NCI-H146 treated with DMSO at 0.1 percent for 48 hours (cell line): ENCODE measurements around the gene GLB1L3.
"Not testable (repeated sequence)": the region's sequence is repeated elsewhere in the genome, so short reads cannot be mapped to it uniquely, and the experiment has no call there.

Experiments used
- DNase-seq: peaks from one replicate; lab custom pipeline; 2025; ENCODE audit not compliant: unreplicated experiment; lab: John Stamatoyannopoulos, UW

GLB1L3 gene

DNA sequence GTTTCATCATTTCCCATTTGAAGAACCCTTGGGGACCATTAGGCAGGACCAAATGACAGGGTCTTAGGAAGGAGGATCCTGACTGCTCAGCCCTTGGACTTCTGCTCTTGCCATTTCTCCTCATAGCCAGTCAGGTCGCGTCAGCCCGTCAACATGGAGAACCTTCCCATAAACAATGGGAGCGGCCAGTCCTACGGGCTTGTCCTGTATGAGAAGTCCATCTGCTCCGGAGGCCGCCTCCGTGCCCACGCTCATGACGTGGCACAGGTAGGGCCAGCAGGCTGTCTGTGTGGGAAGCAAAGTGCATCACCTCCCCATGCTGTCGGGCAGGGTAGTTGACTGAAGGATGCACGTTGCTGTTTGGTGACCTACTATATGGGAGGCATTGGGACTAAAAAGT lies 36.0 kb downstream of the GLB1L3 start:
- DNase-seq: no peak

DNA sequence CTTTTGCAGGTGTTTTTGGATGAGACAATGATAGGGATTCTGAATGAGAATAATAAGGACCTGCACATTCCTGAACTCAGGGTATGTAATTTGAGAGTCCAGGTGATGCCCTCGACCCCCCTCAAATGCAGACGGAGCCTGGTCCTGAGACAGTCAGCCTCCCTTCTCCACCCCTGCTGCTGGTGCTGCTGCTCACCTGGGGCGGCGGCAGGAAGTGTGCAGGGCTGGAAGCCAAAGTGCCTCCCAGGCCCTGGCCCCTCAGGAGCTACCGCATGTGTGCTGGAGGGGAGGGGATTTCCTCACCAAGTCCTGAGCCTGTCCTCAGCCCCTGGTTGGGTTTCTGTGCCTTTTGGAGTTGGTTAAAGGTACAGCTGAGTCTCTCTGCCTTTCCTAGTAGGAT lies 36.6 kb downstream of the GLB1L3 start:
- no peak for DNase-seq

DNA sequence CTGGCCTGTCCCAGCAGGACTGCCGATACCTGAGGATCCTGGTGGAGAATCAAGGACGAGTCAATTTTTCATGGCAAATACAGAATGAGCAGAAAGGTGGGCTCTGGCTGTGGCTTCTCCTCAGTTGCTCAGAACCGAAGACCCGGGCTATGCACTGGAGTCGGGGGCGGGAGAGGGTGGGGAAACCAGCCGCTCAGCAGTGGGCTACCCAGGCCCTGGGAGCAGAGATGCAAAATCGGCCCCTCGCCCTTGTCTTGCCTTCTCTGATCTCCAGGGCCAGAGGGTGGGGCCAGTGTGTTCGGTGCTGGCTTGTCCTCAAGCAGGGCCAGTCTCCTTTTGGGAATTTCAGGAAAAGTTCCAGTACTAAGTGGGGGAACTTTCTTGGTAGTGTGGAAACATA lies 37.2 kb downstream of the GLB1L3 start:
- DNase-seq: no peak

DNA sequence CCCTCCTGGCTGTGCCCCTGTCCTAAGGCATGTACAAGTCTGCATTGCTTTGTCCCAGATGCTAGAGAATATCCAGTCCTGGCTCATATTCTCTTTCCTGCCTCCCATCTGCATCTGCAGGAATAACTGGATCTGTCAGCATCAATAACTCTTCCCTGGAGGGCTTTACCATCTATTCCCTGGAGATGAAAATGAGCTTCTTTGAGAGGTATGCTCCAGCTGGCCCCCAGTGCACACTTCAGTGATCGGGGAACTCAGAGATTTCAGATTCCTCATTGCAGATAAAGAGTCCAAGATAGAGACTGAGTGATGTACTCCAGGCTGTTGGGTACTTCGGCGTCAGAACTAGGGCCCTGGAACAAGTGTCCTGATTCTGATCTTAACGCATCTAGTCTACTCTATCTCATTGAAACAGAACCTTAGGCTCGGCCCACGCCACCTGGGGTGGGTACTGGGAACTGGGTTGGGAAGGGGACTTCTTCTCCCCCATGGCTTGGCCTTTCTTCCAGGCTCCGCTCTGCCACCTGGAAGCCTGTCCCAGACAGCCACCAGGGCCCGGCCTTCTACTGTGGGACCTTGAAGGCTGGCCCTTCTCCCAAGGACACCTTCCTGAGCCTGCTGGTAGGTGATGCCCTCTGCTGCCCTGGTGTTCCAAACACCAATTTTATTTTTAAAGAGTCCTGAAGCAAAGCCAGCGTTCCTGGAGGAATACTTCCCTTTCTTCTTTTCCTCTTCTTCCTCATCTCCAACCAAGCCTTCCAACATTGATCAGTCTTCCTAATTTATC lies 37.8 kb downstream of the GLB1L3 start:
- no peak for DNase-seq

DNA sequence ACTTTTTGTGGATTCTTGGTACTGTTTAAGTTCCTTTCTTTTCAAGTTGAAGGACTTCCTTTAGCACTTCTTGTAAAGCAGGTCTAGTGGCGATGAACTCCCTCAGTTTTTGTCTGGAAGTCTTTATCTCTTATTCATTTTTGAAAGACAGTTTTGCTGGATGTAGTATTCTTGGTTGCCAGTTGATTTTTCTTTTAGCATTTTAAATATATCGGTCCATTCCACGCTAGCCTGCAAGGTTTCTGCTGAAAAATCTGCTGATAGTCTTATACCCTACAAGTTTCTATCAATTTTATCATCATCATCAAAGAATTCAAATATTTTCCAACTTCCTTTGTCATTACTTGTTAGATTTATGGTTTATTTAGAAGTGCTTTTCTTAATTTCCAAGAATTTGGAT lies 40.9 kb downstream of the GLB1L3 start:
- no peak for DNase-seq

DNA sequence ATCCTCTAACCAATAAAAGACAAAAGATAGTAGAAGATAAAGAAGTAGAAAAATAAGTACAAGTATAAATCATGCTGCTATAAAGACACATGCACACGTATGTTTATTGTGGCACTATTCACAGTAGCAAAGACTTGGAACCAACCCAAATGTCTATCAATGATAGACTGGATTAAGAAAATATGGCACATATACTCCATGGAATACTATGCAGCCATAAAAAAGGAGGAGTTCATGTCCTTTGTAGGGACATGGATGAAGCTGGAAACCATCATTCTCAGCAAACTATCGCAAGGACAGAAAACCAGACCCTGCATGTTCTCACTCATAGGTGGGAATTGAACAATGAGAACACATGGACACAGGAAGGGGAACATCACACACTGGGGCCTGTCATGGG lies 45.2 kb downstream of the GLB1L3 start:
- DNase-seq: not testable (repeated sequence)

DNA sequence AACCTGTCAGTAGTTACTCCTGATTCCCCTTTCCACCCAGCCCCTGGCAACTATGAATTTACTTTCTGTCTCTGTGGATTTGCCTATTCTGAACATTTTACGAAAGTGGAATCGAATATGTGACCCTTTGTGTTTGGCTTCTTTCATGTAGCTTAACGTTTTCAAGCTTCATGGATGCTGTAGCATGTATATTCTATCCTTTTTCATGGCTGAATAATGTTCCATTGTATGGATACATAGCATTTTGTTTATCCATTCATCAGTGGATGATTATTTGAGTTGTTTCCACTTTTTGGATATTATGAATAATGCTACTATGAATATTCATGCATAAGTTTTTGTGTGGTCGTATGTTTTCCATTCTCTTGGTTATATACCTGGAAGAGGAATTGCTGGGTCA lies 46.4 kb downstream of the GLB1L3 start:
- DNase-seq: no peak

DNA sequence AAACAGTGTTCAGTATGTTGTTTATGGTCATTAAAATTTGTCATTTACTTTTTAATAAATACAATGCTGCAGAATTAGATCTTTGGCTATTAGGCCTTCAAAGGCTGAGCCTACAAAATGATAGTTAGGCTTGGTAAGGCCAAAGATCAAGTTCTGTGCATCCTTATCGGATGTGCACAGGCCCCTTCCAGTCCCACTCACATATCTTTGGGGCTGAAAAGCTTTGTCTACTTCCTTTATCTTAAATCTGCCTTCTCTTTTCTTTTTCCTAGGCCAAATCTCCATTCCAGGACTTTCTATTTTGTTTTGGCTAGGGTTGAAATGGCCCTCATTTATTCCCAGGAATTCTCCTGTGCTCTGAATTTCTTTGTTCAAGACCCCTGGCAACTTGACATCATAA lies 52.3 kb downstream of the GLB1L3 start:
- no peak for DNase-seq

DNA sequence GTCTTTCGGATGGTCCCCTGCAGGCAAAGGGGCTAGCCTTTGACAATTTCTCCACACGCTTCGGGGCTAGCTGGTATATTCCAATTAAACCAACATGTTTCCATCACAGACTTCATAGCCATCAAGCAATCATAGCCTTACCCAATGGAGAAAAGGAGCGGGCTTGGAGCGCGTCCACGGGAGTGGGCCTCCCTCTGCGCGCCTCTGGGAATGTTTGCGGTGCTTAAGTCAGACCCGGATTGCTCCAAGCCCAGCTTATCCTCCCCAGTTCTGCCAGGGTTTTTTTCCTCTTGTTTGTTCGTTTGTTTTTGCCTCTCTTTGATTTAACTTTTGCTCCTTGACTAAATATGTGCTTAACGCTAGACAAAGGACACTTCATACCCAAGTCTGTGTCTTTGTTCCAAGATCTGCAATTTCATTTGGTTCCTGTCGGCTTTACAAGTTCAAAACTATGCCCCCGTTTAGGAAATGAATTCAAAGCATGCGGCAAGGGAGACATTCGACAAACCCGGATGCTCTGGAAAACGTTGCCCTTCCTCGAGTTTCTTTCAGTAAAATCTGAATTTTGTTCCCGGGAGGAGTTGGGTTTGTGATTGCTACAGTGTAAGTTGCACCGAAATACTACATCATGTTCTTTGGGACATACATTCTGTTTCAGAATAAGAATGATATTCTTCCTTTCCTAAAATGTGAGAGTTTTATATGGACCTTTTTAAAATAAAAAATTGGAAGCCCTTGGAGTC lies 54.6 kb downstream of the GLB1L3 start:
- DNase-seq: no peak

DNA sequence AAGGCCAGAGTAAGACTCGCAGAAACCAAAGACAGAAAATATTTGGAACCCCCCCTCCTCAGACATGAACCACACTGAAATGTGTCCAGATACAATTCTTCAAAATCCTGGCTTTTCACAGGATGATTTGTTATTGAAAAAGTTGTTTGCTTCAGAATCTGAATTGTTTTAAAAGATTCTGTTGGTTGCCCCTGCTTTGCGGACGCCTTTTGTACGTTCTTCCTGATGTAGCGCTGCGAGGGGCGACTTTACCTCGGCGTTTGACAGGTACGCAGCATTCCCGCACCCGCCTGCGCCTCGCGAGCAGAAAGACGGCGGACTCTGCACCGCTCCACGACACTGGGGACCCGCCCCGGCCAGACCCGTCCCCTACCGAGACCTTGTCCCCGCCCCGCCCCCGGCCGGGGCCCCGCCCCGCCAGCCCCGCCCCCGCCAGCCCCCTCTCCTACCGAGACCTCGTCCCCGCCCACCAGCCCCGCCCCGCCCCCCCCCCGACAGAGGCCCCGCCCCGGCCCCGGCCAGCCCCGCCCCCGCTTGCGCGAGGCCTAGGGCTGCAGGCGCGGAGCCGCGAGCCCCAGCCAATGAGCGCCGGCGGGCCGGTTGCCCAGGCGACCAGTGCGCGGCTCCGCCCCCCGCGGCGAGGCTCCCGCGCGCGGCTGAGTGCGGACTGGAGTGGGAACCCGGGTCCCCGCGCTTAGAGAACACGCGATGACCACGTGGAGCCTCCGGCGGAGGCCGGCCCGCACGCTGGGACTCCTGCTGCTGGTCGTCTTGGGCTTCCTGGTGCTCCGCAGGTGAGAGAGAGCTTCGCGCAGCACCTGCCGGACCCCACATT lies 55.4 kb downstream of the GLB1L3 start, which contains the start of gene GLB1L2:
GLB1L2 (plus strand) TSS at position 635 of the 835 bp plus-strand sequence; CDS start at position 709, 74 bp downstream.
- DNase-seq: peak; percentile 48

DNA sequence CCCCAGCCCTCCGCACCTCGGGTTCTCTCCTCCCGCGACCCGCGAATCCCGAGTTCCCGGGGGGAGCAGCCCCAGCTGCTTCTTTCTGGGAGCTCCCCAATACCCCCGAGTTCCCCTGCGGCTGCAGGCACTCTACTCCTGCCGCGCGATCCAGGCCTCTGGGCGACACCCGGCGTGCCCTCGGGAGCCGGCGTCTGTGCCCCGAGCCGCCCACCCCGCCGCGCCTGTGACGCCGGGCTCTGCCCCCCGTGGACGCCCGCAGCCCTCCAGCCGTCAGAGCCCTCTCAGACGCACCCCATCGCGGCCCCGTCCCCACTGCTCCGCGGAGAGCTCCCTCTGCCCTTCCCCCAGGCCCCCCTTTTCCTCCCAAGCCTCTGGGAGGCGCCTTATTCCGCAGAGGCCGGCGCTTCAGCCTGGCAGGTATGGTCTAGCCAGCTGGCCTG lies 56.0 kb downstream of the GLB1L3 start:
- no peak for DNase-seq

DNA sequence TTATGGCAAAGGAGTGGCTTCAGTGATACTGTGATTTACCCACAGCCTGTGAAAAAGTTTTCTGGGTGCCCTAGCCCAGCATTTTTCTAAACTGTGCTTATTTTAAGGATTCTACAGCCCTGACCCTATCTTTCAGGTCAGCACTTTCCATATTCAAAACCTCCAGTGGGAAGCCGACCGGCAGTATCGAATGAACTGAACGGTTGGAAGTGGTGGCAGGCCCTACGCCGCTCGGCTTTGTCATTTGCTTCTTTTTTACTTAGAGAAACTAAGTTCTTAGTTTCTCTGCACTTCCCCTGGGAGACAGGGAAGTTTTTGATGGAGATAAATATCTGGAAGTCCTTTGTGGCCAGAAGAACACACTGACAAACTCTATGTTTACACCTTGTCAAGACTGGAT lies 56.6 kb downstream of the GLB1L3 start:
- no peak for DNase-seq

DNA sequence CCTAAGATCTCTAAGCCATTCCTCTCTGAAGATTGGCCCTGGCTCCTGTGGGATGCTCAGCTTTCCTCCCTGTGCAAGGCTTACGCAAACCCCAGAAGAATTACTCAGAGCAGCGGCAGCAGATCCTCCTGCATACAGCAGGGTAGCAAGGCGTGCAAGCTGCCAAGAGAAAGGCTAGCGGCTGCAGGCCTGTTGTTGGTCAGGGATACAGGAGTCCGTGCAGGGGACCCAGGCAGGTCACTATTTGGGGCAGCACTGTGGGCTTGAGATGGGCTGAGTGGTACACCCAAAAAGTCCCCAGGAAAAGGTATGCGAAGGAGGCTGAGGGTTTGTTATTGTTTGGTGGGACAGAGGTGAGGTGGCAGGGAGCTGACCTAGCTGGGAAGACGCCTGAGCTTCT lies 57.1 kb downstream of the GLB1L3 start:
- DNase-seq: no peak

DNA sequence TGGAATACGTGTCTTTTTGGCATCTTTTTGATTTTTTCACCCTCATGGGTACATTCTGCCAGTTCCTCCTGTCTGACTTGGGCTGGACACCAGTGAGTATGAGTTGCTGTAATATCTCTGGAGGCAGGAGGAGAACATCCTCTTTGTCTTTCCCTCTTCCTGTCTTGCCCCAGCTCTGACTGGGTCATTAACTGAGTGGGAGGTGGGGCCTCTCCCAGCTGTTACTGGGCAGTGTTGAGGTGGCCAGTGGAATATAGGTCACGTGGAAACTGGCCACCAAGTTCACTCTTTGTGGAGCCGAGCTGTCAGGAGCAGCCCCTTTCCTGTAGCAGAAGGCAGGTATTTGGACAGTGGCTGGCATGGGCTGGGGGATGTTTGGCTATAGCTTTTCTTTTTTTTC lies 57.8 kb downstream of the GLB1L3 start:
- no peak for DNase-seq

DNA sequence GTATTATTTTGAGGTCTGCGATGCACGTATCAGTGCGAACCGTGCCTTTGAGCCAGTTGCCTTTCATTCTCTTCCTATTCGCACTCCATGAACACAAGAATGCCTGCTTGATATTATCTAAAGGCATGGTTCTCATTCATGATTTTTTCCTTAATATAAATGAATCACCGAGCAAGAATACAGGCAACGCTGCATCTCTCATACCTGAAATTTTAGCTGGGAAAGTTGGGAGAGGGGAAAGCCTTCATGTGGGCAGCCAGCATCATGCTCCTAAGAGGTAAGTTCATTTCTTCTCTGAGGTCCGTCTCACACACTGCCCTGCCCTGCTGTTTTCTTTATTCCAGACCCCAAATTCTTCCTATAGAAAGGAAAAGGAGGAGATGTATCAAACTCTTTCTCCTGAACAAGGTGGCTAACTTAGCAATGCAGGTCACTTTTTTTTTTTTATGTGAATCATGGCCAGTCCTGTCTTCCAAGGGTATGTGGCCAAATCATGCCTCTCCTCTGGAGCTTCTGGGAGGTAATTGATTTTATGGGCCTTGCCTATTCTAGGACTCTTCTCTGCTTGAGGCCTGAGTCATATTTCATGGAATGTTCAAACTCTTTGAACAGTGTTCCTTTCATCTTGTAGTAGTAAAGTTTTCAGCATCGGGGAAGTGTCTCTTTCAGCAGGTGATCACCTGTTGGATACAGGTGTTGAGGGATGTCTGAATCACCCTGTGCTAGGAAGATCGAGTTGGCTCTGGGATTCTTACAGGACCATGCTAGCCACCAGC lies 58.8 kb downstream of the GLB1L3 start:
- DNase-seq: no peak

DNA sequence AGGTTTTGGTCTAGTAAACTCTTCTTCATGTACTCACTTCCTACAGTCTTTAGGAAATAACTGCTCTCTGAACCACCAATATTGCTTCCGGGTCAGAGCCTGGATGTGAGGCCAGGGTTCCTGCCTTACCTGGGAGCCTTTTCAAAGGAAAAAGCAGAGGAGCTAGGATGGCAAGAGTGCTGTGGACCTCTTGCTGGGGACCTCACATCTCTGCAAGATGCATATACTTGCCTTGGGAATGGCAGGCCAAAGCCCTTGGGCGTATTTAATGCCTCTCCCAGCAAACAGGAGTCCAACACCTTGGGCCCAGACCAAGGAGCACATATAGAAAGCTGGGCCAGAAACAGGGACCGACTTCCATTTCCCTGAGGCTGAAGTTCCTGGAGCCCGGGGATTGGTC lies 60.9 kb downstream of the GLB1L3 start:
- no peak for DNase-seq

DNA sequence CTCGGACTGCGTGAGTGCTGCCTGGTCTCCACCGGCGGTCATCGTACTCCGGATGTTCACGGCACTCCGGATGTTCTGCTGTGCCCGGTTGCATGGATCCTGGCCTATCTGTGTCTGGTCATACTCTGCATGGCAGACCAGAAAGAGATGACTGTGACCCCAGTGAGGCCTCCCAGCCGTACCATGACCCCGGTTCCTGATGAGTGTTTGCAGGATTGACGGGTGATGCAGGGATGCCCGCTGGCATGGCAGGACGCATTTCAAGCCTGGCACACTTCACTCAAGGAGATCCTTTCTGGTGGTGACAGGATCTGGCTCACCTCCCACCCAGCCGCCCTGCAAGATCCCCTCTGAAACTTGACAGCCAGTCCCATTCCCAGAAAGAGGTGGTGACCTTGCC lies 61.9 kb downstream of the GLB1L3 start:
- no peak for DNase-seq

DNA sequence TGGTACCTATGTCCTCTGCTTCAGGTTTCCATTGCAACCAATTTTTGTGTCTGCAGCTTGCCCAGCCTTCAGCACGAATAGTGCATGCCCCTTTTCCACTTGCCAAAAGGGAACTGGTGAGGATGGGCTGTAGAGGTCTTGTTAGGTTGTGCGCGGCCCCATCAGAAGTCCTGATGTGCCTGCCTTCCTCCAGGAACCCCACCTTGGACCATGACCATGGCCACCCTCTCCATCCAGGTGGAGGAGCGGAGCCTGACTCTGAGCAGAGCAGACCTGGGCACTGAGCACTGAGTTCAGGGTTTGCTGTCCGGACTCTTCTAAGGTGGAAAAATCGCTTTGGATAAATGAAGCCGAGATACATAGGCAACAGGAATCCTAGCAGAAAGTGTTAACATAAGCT lies 62.5 kb downstream of the GLB1L3 start:
- DNase-seq: no peak

DNA sequence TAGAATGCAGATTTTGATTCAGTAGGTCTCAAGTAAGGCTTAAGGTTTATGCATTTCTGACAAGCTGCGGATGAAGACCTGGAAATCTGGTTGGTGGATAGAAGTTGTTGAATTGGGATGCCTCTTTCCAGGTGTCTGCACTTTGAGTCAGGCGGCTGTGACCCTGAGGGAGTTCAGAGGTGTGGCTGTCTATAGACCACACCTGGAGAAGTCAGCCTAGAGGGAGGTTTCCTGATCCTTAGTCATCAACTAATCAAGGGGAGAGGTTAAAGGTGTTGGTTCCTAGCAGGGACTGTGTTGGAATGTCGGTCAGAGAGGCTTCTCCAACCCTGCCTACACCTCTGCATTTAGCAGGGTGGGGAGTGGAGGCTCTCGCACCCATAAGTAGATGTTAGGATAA lies 63.6 kb downstream of the GLB1L3 start:
- DNase-seq: no peak

DNA sequence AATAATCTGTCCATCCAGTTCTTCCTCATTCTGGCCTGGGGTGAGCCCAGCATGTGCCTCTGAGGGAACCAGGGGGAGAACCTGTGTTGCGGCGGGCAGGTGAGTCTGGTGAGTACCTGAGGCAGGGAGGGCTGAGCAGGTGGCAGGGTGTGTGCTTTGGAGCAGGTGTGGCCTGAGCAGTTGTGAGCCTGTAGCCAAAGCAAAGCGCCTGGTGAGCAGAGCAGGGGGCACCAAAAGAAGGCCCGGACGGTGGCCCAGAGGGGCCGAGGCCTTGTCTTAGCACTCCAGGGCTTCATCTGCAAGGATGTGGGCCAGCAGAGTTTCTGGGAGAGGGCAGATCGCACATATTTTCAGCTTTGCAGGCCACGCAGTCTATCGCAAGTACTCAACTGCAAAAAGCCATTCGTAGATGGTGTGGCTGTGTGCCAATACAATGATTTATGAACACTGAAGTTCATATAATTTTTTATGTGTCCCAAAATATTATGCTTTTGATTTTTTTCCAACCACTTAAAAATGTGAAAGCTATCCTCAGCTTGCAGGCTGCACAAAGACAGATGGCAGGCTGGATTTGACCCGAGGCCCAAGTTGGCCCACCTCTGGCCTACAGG lies 64.3 kb downstream of the GLB1L3 start:
- no peak for DNase-seq
